H9 (cell line): ENCODE data around the gene TNIP1. TPM values are rescaled to one million over a fixed set of nuclear protein-coding genes. Genes with fewer than 3 reads are reported as not detected.

Experiments used
- DNase-seq: peaks from one replicate; pipeline ENCODE4 v3.0.0-alpha.2; 2017
- H2AFZ ChIP-seq: one replicate; pipeline ENCODE4 v1.6.1; 2013; ENCODE audit warnings: mild to moderate bottlenecking, low read length, control low read depth, moderate library complexity
- H2AK5ac ChIP-seq: 2 replicates; pipeline ENCODE4 v1.6.1; 2013; ENCODE audit warnings: low read length, control low read depth, mixed read lengths; ENCODE audit not compliant: insufficient read length
- H2BK120ac ChIP-seq: one replicate; pipeline ENCODE4 v1.6.1; 2013; ENCODE audit warnings: low read depth, mild to moderate bottlenecking, low read length, control low read depth, inconsistent platforms; ENCODE audit not compliant: poor library complexity, severe bottlenecking
- H2BK12ac ChIP-seq: 2 replicates; pipeline ENCODE4 v1.6.1; 2013; ENCODE audit warnings: low read length, control low read depth, mixed read lengths, low read depth; ENCODE audit not compliant: insufficient read length
- H2BK15ac ChIP-seq: 2 replicates; pipeline ENCODE4 v1.6.1; 2013; ENCODE audit warnings: low read depth, low read length, control low read depth
- H2BK20ac ChIP-seq: one replicate; pipeline ENCODE4 v1.6.1; 2013; ENCODE audit warnings: low read depth, mild to moderate bottlenecking, low read length, control low read depth, inconsistent platforms; ENCODE audit not compliant: poor library complexity, severe bottlenecking
- H2BK5ac ChIP-seq: 2 replicates; pipeline ENCODE4 v1.6.1; 2013; ENCODE audit warnings: low read length, control low read depth, mixed read lengths; ENCODE audit not compliant: insufficient read length
- H3K14ac ChIP-seq: 2 replicates; pipeline ENCODE4 v1.6.1; 2013; ENCODE audit warnings: low read length, control low read depth; ENCODE audit not compliant: insufficient read depth
- H3K18ac ChIP-seq: 2 replicates; pipeline ENCODE4 v1.6.1; 2013; ENCODE audit warnings: low read depth, mild to moderate bottlenecking, mixed read lengths, low read length, control low read depth; ENCODE audit not compliant: insufficient read length
- H3K23ac ChIP-seq: 2 replicates; pipeline ENCODE4 v1.6.1; 2013; ENCODE audit warnings: low read length, control low read depth, mixed read lengths, low read depth; ENCODE audit not compliant: insufficient read length
- H3K23me2 ChIP-seq: 2 replicates; pipeline ENCODE4 v1.6.1; 2013; ENCODE audit warnings: low read depth, mild to moderate bottlenecking, mixed read lengths, low read length, control low read depth; ENCODE audit not compliant: insufficient read length, poor library complexity, severe bottlenecking
- H3K27ac ChIP-seq: 2 replicates; pipeline ENCODE4 v1.5.1; 2013; ENCODE audit warnings: low read length, control low read depth, mixed read lengths, low read depth; ENCODE audit not compliant: insufficient read length
- H3K27me3 ChIP-seq: 2 replicates; pipeline ENCODE4 v1.6.1; 2013; ENCODE audit warnings: low read length, control low read depth, inconsistent platforms; ENCODE audit not compliant: insufficient read depth
- H3K4ac ChIP-seq: 2 replicates; pipeline ENCODE4 v1.6.1; 2013; ENCODE audit warnings: low read depth, mild to moderate bottlenecking, control low read depth, inconsistent platforms, low read length, moderate library complexity
- H3K4me1 ChIP-seq: 2 replicates; pipeline ENCODE4 v1.6.1; 2013; ENCODE audit warnings: low read length, control low read depth, inconsistent platforms; ENCODE audit not compliant: insufficient read depth
- H3K4me2 ChIP-seq: 2 replicates; pipeline ENCODE4 v1.6.1; 2013; ENCODE audit warnings: low read length, control low read depth, mixed read lengths; ENCODE audit not compliant: insufficient read length, insufficient read depth
- H3K56ac ChIP-seq: 2 replicates; pipeline ENCODE4 v1.6.1; 2013; ENCODE audit warnings: low read depth, mild to moderate bottlenecking, mixed read lengths, low read length, control low read depth; ENCODE audit not compliant: insufficient read length
- H3K79me1 ChIP-seq: 2 replicates; pipeline ENCODE4 v1.6.1; 2013; ENCODE audit warnings: low read depth, mild to moderate bottlenecking, moderate library complexity, low read length, control low read depth, inconsistent platforms; ENCODE audit not compliant: insufficient read depth, poor library complexity, severe bottlenecking
- H3K79me2 ChIP-seq: 2 replicates; pipeline ENCODE4 v1.6.1; 2013; ENCODE audit warnings: low read length, control low read depth, inconsistent platforms; ENCODE audit not compliant: insufficient read depth
- H3K9ac ChIP-seq: 2 replicates; pipeline ENCODE4 v1.6.1; 2013; ENCODE audit warnings: low read length, control low read depth, mixed read lengths; ENCODE audit not compliant: insufficient read length; ENCODE audit errors: extremely low read depth
- H3K9me3 ChIP-seq: one replicate; pipeline ENCODE4 v1.6.1; 2013; ENCODE audit warnings: low read depth, low read length, inconsistent platforms; ENCODE audit not compliant: control insufficient read depth
- H3T11ph ChIP-seq: one replicate; pipeline ENCODE4 v1.6.1; 2013; ENCODE audit warnings: mild to moderate bottlenecking, low read length, control low read depth, inconsistent platforms
- H4K20me1 ChIP-seq: one replicate; pipeline ENCODE4 v1.6.1; 2013; ENCODE audit not compliant: control insufficient read depth, insufficient read length, insufficient read depth
- H4K5ac ChIP-seq: 2 replicates; pipeline ENCODE4 v1.6.1; 2013; ENCODE audit warnings: low read depth, mild to moderate bottlenecking, mixed read lengths, low read length, control low read depth; ENCODE audit not compliant: insufficient read length
- H4K8ac ChIP-seq: replicated peaks from 2 replicates; pipeline ENCODE4 v1.6.1; 2013; ENCODE audit warnings: low read length, control low read depth, mixed read lengths, low read depth; ENCODE audit not compliant: insufficient read length
- H4K91ac ChIP-seq: 2 replicates; pipeline ENCODE4 v1.6.1; 2013; ENCODE audit warnings: low read depth, mild to moderate bottlenecking, moderate library complexity, mixed read lengths, low read length, control low read depth; ENCODE audit not compliant: insufficient read length
- H3K27ac Mint-ChIP-seq, 3 experiments: 2 replicates in 2 of 3; 3 replicates in 1 of 3; pipeline ENCODE4 v1.8.0; 2020 to 2021; ENCODE audit warnings: mixed read lengths in 3 of 3, mild to moderate bottlenecking in 1 of 3, moderate library complexity in 1 of 3
- H3K27me3 Mint-ChIP-seq: 2 replicates; pipeline ENCODE4 v1.8.0; 2021; ENCODE audit warnings: low read depth, mild to moderate bottlenecking, moderate library complexity, mixed read lengths
- H3K36me3 Mint-ChIP-seq, 3 experiments: 2 replicates in 2 of 3; 3 replicates in 1 of 3; pipeline ENCODE4 v1.8.0; 2020 to 2021; ENCODE audit warnings: low read depth in 3 of 3, mixed read lengths in 3 of 3; ENCODE audit not compliant: insufficient read depth in 1 of 3
- H3K4me1 Mint-ChIP-seq, 2 experiments: 2 replicates each; pipeline ENCODE4 v1.8.0; 2020; ENCODE audit warnings: mixed read lengths in 2 of 2
- H3K4me3 Mint-ChIP-seq, 2 experiments: 2 replicates in 1 of 2; 3 replicates in 1 of 2; pipeline ENCODE4 v1.8.0; 2020 to 2021; ENCODE audit warnings: mild to moderate bottlenecking in 2 of 2, mixed read lengths in 2 of 2, moderate library complexity in 1 of 2
- H3K9me3 Mint-ChIP-seq, 2 experiments: 2 replicates in 1 of 2; 3 replicates in 1 of 2; pipeline ENCODE4 v1.8.0; 2020; ENCODE audit warnings: mild to moderate bottlenecking in 2 of 2, mixed read lengths in 2 of 2, moderate library complexity in 1 of 2
- CTCF ChIP-seq: fragments of 200-600 bp; sonication (generic); conservative IDR thresholded peaks from 3 replicates; pipeline ENCODE4 v1.8.0; 2021; ENCODE audit warnings: antibody characterized with exemption, mild to moderate bottlenecking
- WGBS: extraction: QIAGEN DNeasy Blood & Tissue Kit; methylation state at CpG from one replicate; pipeline ENCODE4 v1.1.7; 2013; ENCODE audit warnings: missing lambda C conversion rate, low lambda C conversion rate, mixed read lengths; ENCODE audit not compliant: insufficient read length; ENCODE audit errors: extremely low coverage; 5-methylcytosine and 5-hydroxymethylcytosine counted together
- total RNA-seq: library from RNA; stranded (reverse); gene quantifications from 2 replicates; pipeline ENCODE4 v1.2.1, GENCODE V29; 2021

TNIP1 gene
- total RNA-seq, 1 experiment from 2014 or later = 40.8 TPM

GRCh38 chr5:151033217-151033934 is 47.5 kb downstream of the TNIP1 start:
- Histone ChIP-seq H3K18ac (no peak overlapping the region), H3K27me3 (no peaks in the 10 kb centered on the region), H3K14ac (no peak overlapping the region), H3K23ac (no peak overlapping the region), H2BK12ac (no peak overlapping the region), H3K9ac (no peak overlapping the region), H3K4ac (no peak overlapping the region), H3K79me2 (no peaks in the 10 kb centered on the region), H2AK5ac (no peak overlapping the region), H3K79me1 (no peaks in the 10 kb centered on the region), H2BK5ac (no peak overlapping the region), H4K20me1 (no peaks in the 10 kb centered on the region), H2AFZ (no peak overlapping the region), H3K9me3 (no peaks in the 10 kb centered on the region), H2BK20ac (no peak overlapping the region), H4K8ac (no peak overlapping the region), H4K91ac (no peak overlapping the region), H3T11ph (no peak overlapping the region), H4K5ac (no peak overlapping the region), H3K27ac (no peak overlapping the region), H2BK120ac (no peak overlapping the region), H3K56ac (no peak overlapping the region), H3K4me2 (no peak overlapping the region), H3K4me1 (no peaks in the 10 kb centered on the region; the same call in 1 of the 2 replicates), H2BK15ac (no peak overlapping the region), H3K23me2 (no peaks in the 10 kb centered on the region)
- Mint-ChIP-seq H3K4me3 (no peak overlapping the region), H3K9me3 (no peaks in the 10 kb centered on the region; a peak in 1 of 5 replicates), H3K36me3 (peaks cover 2 to 43% (median 34%) of the 10 kb centered on the region in 3 experiments), H3K27me3 (no peaks in the 10 kb centered on the region), H3K4me1 (no peaks in the 10 kb centered on the region), H3K27ac (no peak overlapping the region; a peak in 1 of 7 replicates)
- DNase-seq = no peak
- WGBS = no CpG with 5 or more reads among the region's 14 CpGs
- TF ChIP-seq CTCF = no peak
